ENCODE results near the gene SUSD3.
A peak's percentile ranks its signal among the peaks of the same experiment; 100 is the strongest.
"Not testable (repeated sequence)": the region's sequence is repeated elsewhere in the genome, so short reads cannot be mapped to it uniquely, and the experiment has no call there.

Gene SUSD3

GRCh38 chr9:93114169-93114983 lies 55.9 kb downstream of the SUSD3 start:
- H3K4me3 ChIP-seq (ENCODE audit: low read depth, low read length) = no peak overlapping the region
- H2AFZ ChIP-seq (ENCODE audit: low read length, unreplicated experiment) = no peak overlapping the region
- H3K79me2 ChIP-seq (ENCODE audit: control insufficient read depth, insufficient read depth, low read length, unreplicated experiment) = no peaks in the 10 kb centered on the region
- H3K36me3 ChIP-seq (ENCODE audit: insufficient read depth, low read length) = no peaks in the 10 kb centered on the region; the same call in 1 of the 2 replicates
- H3K27ac ChIP-seq (ENCODE audit: low read depth, low read length) = no peak overlapping the region
- H3K4me1 ChIP-seq (ENCODE audit: control insufficient read depth, insufficient read depth, low read length, unreplicated experiment) = peaks cover 20% of the 10 kb centered on the region
- H3K27me3 ChIP-seq (ENCODE audit: insufficient read depth, low read length) = no peaks in the 10 kb centered on the region

GRCh38 chr9:93114984-93115335 lies 56.5 kb downstream of the SUSD3 start:
- no peaks in the 10 kb centered on the region; the same call in 1 of the 2 replicates for H3K36me3 ChIP-seq (ENCODE audit: insufficient read depth, low read length)
- no peak overlapping the region for H3K4me3 ChIP-seq (ENCODE audit: low read depth, low read length)
- H3K79me2 ChIP-seq (ENCODE audit: control insufficient read depth, insufficient read depth, low read length, unreplicated experiment) = no peaks in the 10 kb centered on the region
- H3K27me3 ChIP-seq (ENCODE audit: insufficient read depth, low read length) = no peaks in the 10 kb centered on the region
- H3K27ac ChIP-seq (ENCODE audit: low read depth, low read length) = no peak overlapping the region
- H3K4me1 ChIP-seq (ENCODE audit: control insufficient read depth, insufficient read depth, low read length, unreplicated experiment) = peaks cover 21% of the 10 kb centered on the region
- H2AFZ ChIP-seq (ENCODE audit: low read length, unreplicated experiment) = no peak overlapping the region

- Histone ChIP-seq H2AFZ (ENCODE audit: low read length, unreplicated experiment) (no peak overlapping the region), H3K4me3 (ENCODE audit: low read depth, low read length) (no peak overlapping the region), H3K27ac (ENCODE audit: low read depth, low read length) (no peak overlapping the region), H3K27me3 (ENCODE audit: insufficient read depth, low read length) (no peaks in the 10 kb centered on the region), H3K36me3 (ENCODE audit: insufficient read depth, low read length) (no peaks in the 10 kb centered on the region; the same call in 1 of the 2 replicates), H3K4me1 (ENCODE audit: control insufficient read depth, insufficient read depth, low read length, unreplicated experiment) (peaks cover 27% of the 10 kb centered on the region), H3K79me2 (ENCODE audit: control insufficient read depth, insufficient read depth, low read length, unreplicated experiment) (no peaks in the 10 kb centered on the region)
Observed at GRCh38 chr9:93115486-93116071, 57.1 kb downstream of the SUSD3 start.

- no peaks in the 10 kb centered on the region for H3K27me3 ChIP-seq (ENCODE audit: insufficient read depth, low read length)
- no peak overlapping the region for H2AFZ ChIP-seq (ENCODE audit: low read length, unreplicated experiment)
- no peaks in the 10 kb centered on the region for H3K79me2 ChIP-seq (ENCODE audit: control insufficient read depth, insufficient read depth, low read length, unreplicated experiment)
- peak overlapping the region; percentile 50; the same call in 1 of the 2 replicates for H3K27ac ChIP-seq (ENCODE audit: low read depth, low read length)
- peaks cover 27% of the 10 kb centered on the region for H3K4me1 ChIP-seq (ENCODE audit: control insufficient read depth, insufficient read depth, low read length, unreplicated experiment)
- H3K4me3 ChIP-seq (ENCODE audit: low read depth, low read length) = no peak overlapping the region
- no peaks in the 10 kb centered on the region for H3K36me3 ChIP-seq (ENCODE audit: insufficient read depth, low read length)
Observed at GRCh38 chr9:93116072-93116961, 57.8 kb downstream of the SUSD3 start.

- not testable (repeated sequence) for H3K36me3 ChIP-seq (ENCODE audit: insufficient read depth, low read length); H3K27ac ChIP-seq (ENCODE audit: low read depth, low read length); H3K27me3 ChIP-seq (ENCODE audit: insufficient read depth, low read length); H3K4me3 ChIP-seq (ENCODE audit: low read depth, low read length); H2AFZ ChIP-seq (ENCODE audit: low read length, unreplicated experiment); H3K79me2 ChIP-seq (ENCODE audit: control insufficient read depth, insufficient read depth, low read length, unreplicated experiment)
- peaks cover 27% of the 10 kb centered on the region for H3K4me1 ChIP-seq (ENCODE audit: control insufficient read depth, insufficient read depth, low read length, unreplicated experiment)
Observed at GRCh38 chr9:93117521-93117920, 59.0 kb downstream of the SUSD3 start.

- Histone ChIP-seq H3K4me3 (ENCODE audit: low read depth, low read length) (no peak overlapping the region), H3K4me1 (ENCODE audit: control insufficient read depth, insufficient read depth, low read length, unreplicated experiment) (peaks cover 27% of the 10 kb centered on the region), H3K27me3 (ENCODE audit: insufficient read depth, low read length) (no peaks in the 10 kb centered on the region)
Observed at GRCh38 chr9:93117924-93118862, 59.7 kb downstream of the SUSD3 start.

GRCh38 chr9:93118863-93119702 lies 60.6 kb downstream of the SUSD3 start:
- Histone ChIP-seq H2AFZ (ENCODE audit: low read length, unreplicated experiment) (no peak overlapping the region), H3K27ac (ENCODE audit: low read depth, low read length) (peak overlapping the region; percentile 45), H3K4me1 (ENCODE audit: control insufficient read depth, insufficient read depth, low read length, unreplicated experiment) (peaks cover 27% of the 10 kb centered on the region)

More at GRCh38 chr9:93117924-93118862, 59.7 kb downstream of the SUSD3 start:
- no peak overlapping the region for H3K27ac ChIP-seq (ENCODE audit: low read depth, low read length)
- no peaks in the 10 kb centered on the region for H3K79me2 ChIP-seq (ENCODE audit: control insufficient read depth, insufficient read depth, low read length, unreplicated experiment)
- H3K36me3 ChIP-seq (ENCODE audit: insufficient read depth, low read length) = no peaks in the 10 kb centered on the region
- H2AFZ ChIP-seq (ENCODE audit: low read length, unreplicated experiment) = no peak overlapping the region

GRCh38 chr9:93119703-93119952 lies 61.1 kb downstream of the SUSD3 start:
- peaks cover 27% of the 10 kb centered on the region for H3K4me1 ChIP-seq (ENCODE audit: control insufficient read depth, insufficient read depth, low read length, unreplicated experiment)
- no peaks in the 10 kb centered on the region for H3K79me2 ChIP-seq (ENCODE audit: control insufficient read depth, insufficient read depth, low read length, unreplicated experiment)
- no peaks in the 10 kb centered on the region for H3K36me3 ChIP-seq (ENCODE audit: insufficient read depth, low read length)
- no peaks in the 10 kb centered on the region for H3K27me3 ChIP-seq (ENCODE audit: insufficient read depth, low read length)
- peak overlapping the region; percentile 45 for H3K27ac ChIP-seq (ENCODE audit: low read depth, low read length)
- H2AFZ ChIP-seq (ENCODE audit: low read length, unreplicated experiment) = no peak overlapping the region
- H3K4me3 ChIP-seq (ENCODE audit: low read depth, low read length) = no peak overlapping the region

More at GRCh38 chr9:93118863-93119702, 60.6 kb downstream of the SUSD3 start:
- H3K79me2 ChIP-seq (ENCODE audit: control insufficient read depth, insufficient read depth, low read length, unreplicated experiment) = no peaks in the 10 kb centered on the region
- no peaks in the 10 kb centered on the region for H3K27me3 ChIP-seq (ENCODE audit: insufficient read depth, low read length)
- no peaks in the 10 kb centered on the region for H3K36me3 ChIP-seq (ENCODE audit: insufficient read depth, low read length)
- H3K4me3 ChIP-seq (ENCODE audit: low read depth, low read length) = no peak overlapping the region

- no peaks in the 10 kb centered on the region for H3K36me3 ChIP-seq (ENCODE audit: insufficient read depth, low read length)
- H3K4me1 ChIP-seq (ENCODE audit: control insufficient read depth, insufficient read depth, low read length, unreplicated experiment) = peaks cover 23% of the 10 kb centered on the region
- H2AFZ ChIP-seq (ENCODE audit: low read length, unreplicated experiment) = no peak overlapping the region
- no peaks in the 10 kb centered on the region for H3K79me2 ChIP-seq (ENCODE audit: control insufficient read depth, insufficient read depth, low read length, unreplicated experiment)
- no peak overlapping the region for H3K4me3 ChIP-seq (ENCODE audit: low read depth, low read length)
- H3K27ac ChIP-seq (ENCODE audit: low read depth, low read length) = peak overlapping the region; percentile 62
- H3K27me3 ChIP-seq (ENCODE audit: insufficient read depth, low read length) = no peaks in the 10 kb centered on the region
Observed at GRCh38 chr9:93119953-93120845, 61.7 kb downstream of the SUSD3 start.
